K562 (cell line): ENCODE data around the gene CENPB. TPM values are rescaled to one million over a fixed set of nuclear protein-coding genes. Genes with fewer than 3 reads are reported as not detected.

Experiments
- CREB1 ChIP-seq, 2 experiments: sonication (generic) in 1 of 2; formaldehyde crosslinking in 1 of 2; IDR thresholded peaks; 2 replicates each; pipeline versions ENCODE4 v1.6.1 to v1.8.0; 2012 to 2022; ENCODE audit warnings: inconsistent platforms in 1 of 2, mild to moderate bottlenecking in 1 of 2, missing genetic modification reagents in 1 of 2, moderate library complexity in 1 of 2
- ESRRB ChIP-seq: fragments of 250-450 bp; sonication (Bioruptor Pico); IDR thresholded peaks from 2 replicates; pipeline ENCODE4 v1.5.0; 2020; ENCODE audit warnings: mild to moderate bottlenecking, moderate library complexity, borderline replicate concordance
- KAT8 ChIP-seq: fragments of 450-650 bp; IDR thresholded peaks from 2 replicates; pipeline ENCODE4 v1.6.1; 2016; ENCODE audit warnings: low read depth, mild to moderate bottlenecking
- MED1 ChIP-seq: sonication (generic); formaldehyde crosslinking; IDR thresholded peaks from 2 replicates; pipeline ENCODE4 v1.8.1; 2023; ENCODE audit warnings: missing genetic modification reagents, borderline replicate concordance
- RB1 ChIP-seq: fragments of 450-650 bp; IDR thresholded peaks from 2 replicates; pipeline ENCODE4 v1.6.1; 2017; ENCODE audit warnings: low read depth, mild to moderate bottlenecking
- SNRNP70 ChIP-seq: fragments of 200-400 bp; formaldehyde crosslinking; optimal IDR thresholded peaks from 2 replicates; pipeline ENCODE3; 2017; ENCODE audit warnings: low read depth, low read length
- SRSF9 ChIP-seq: fragments of 200-400 bp; formaldehyde crosslinking; IDR thresholded peaks from 2 replicates; pipeline ENCODE4 v1.6.1; 2017; ENCODE audit warnings: low read depth, low read length, borderline replicate concordance
- ZHX1 ChIP-seq: fragments of 150-350 bp; conservative IDR thresholded peaks from 2 replicates; pipeline ENCODE4 v1.6.1; 2014; ENCODE audit warnings: low read length
- ZNF212 ChIP-seq: fragments of 450-650 bp; formaldehyde crosslinking; IDR thresholded peaks from 2 replicates; pipeline ENCODE4 v1.4.0; 2020; ENCODE audit warnings: mild to moderate bottlenecking
- ZNF407 ChIP-seq: fragments of 450-650 bp; IDR thresholded peaks from 2 replicates; pipeline ENCODE4 v1.6.1; 2016; ENCODE audit warnings: low read depth
- ZNF511 ChIP-seq: sonication (generic); formaldehyde crosslinking; IDR thresholded peaks from 2 replicates; pipeline ENCODE4 v1.8.0; 2022; ENCODE audit warnings: mild to moderate bottlenecking, missing genetic modification reagents
- polyA plus RNA-seq, 8 experiments: library from polyadenylated mRNA; depleted of rRNA in 4 of 8; stranded (reverse) in 5 of 8; unstranded in 3 of 8; fragments of >200 nt; fragmentation: Nextera tagmentation in 2 of 8; fragmentation: Illumina TruSeq in 1 of 8; extraction: Ambion mirVana in 2 of 8; extraction: Trizol in 1 of 8; gene quantifications; 2 replicates each; pipeline versions ENCODE4 v1.2.1 to v1.2.3, GENCODE V29; 2011 to 2014; ENCODE audit warnings: inconsistent platforms in 1 of 8, missing spikeins in 1 of 8
- total RNA-seq, 7 experiments: library from RNA; depleted of rRNA in 6 of 7; stranded (reverse); fragments of >200 nt in 6 of 7; fragmentation: Illumina TruSeq in 2 of 7; extraction: Trizol in 2 of 7; gene quantifications; 2 replicates each; pipeline versions ENCODE4 v1.2.1 to v1.2.3, GENCODE V29; 2011 to 2021; ENCODE audit warnings: low replicate concordance in 1 of 7
- TF ChIP-seq, protein P1 (sequence below), 2 experiments: IDR thresholded peaks; 2 replicates each; pipeline ENCODE4 v1.6.1; 2012; ENCODE audit warnings: improper control_type of control experiment in 2 of 2, low read depth in 2 of 2, low read length in 2 of 2, borderline replicate concordance in 1 of 2

The CENPB gene
- total and polyA plus RNA-seq, 9 of the 15 experiments (the other 6 are each of a cell fraction or from before 2014, with no cell fraction given) = 0.17 to 70.8 (median 24.9) TPM

- TF ChIP-seq SRSF9 = no peak
- TF ChIP-seq SNRNP70 = no peak
- no peak for TF ChIP-seq ZNF212 (CRISPR knock-in tag)
- TF ChIP-seq, protein P1, sequence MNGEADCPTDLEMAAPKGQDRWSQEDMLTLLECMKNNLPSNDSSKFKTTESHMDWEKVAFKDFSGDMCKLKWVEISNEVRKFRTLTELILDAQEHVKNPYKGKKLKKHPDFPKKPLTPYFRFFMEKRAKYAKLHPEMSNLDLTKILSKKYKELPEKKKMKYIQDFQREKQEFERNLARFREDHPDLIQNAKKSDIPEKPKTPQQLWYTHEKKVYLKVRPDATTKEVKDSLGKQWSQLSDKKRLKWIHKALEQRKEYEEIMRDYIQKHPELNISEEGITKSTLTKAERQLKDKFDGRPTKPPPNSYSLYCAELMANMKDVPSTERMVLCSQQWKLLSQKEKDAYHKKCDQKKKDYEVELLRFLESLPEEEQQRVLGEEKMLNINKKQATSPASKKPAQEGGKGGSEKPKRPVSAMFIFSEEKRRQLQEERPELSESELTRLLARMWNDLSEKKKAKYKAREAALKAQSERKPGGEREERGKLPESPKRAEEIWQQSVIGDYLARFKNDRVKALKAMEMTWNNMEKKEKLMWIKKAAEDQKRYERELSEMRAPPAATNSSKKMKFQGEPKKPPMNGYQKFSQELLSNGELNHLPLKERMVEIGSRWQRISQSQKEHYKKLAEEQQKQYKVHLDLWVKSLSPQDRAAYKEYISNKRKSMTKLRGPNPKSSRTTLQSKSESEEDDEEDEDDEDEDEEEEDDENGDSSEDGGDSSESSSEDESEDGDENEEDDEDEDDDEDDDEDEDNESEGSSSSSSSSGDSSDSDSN (IDR thresholded peaks at IDR 0.05; ENCODE audit: borderline replicate concordance in 1 of 2, low read depth in 2 of 2, low read length in 2 of 2) = no peak
- no peak for TF ChIP-seq ZHX1
- no peak for TF ChIP-seq CREB1 (IDR thresholded peaks at IDR 0.05)
- no peak; the same call in 1 of the 2 replicates for TF ChIP-seq CREB1 (CRISPR knock-in tag; IDR thresholded peaks at IDR 0.05)
- no peak for TF ChIP-seq MED1 (CRISPR knock-in tag)
- TF ChIP-seq RB1 = peak; percentile 67; the same call in 1 of the 2 replicates
- TF ChIP-seq ZNF407 = peak; percentile 34; the same call in 1 of the 2 replicates
- no peak for TF ChIP-seq KAT8
- TF ChIP-seq ZNF511 (CRISPR knock-in tag) = peak; percentile 84
- TF ChIP-seq ESRRB (CRISPR knock-in tag) = no peak
These were observed 9.2 kb upstream of the CENPB start, which contains the start of gene CDC25B (continued) for GRCh38 chr20:3795511-3796468.
